Measurements from ENCODE around the gene SAFB.
A peak's percentile ranks its signal among the peaks of the same experiment; 100 is the strongest.

The SAFB gene

DNA sequence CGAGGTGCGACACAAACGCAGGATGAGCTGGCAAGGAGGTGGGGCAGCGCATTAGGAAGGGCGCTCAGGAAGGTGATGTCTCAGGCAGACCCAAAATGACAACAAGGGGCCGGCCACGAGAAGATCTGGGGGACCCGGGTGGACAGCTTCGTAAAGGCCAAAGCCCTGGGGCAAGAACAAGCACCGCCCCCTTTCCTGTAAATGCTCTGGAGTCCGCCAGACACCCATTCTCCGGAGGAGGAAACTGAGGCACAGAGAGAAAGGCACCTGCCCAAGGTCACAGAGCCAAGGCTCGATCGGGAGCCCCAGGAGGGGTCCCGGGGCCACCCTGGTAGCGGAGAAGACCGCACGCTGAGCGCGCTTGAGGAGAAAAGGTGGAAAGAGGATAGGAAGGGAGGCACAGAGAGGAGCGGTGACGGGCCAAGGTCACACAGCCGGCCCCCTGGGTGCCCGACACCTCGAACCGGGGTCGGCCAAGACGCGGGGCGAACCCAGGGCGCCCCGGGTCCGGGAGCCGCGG is 878 bp upstream of the SAFB start:
- peak; percentile 1; the same call in 2 of the 3 replicates for ATAC-seq
- TF ChIP-seq ZFP3 (CRISPR knock-in tag; IDR thresholded peaks at IDR 0.05) (no peak), TCF4 (CRISPR knock-in tag; IDR thresholded peaks at IDR 0.05; ENCODE audit: borderline replicate concordance) (no peak), PPARA (CRISPR knock-in tag; IDR thresholded peaks at IDR 0.05; ENCODE audit: borderline replicate concordance) (no peak), TOX (CRISPR knock-in tag; IDR thresholded peaks at IDR 0.05; ENCODE audit: borderline replicate concordance) (no peak), CSDC2 (CRISPR knock-in tag; IDR thresholded peaks at IDR 0.05) (no peak), RARB (CRISPR knock-in tag; IDR thresholded peaks at IDR 0.05) (no peak), SNAI2 (CRISPR knock-in tag; IDR thresholded peaks at IDR 0.05) (no peak), ARNTL (CRISPR knock-in tag; IDR thresholded peaks at IDR 0.05; ENCODE audit: borderline replicate concordance, low read depth) (no peak)
- TF ChIP-seq, protein P1, sequence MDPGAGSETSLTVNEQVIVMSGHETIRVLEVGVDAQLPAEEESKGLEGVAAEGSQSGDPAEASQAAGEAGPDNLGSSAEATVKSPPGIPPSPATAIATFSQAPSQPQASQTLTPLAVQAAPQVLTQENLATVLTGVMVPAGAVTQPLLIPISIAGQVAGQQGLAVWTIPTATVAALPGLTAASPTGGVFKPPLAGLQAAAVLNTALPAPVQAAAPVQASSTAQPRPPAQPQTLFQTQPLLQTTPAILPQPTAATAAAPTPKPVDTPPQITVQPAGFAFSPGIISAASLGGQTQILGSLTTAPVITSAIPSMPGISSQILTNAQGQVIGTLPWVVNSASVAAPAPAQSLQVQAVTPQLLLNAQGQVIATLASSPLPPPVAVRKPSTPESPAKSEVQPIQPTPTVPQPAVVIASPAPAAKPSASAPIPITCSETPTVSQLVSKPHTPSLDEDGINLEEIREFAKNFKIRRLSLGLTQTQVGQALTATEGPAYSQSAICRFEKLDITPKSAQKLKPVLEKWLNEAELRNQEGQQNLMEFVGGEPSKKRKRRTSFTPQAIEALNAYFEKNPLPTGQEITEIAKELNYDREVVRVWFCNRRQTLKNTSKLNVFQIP (CRISPR knock-in tag; IDR thresholded peaks at IDR 0.05; ENCODE audit: borderline replicate concordance, low read depth) = no peak
- TF ChIP-seq, protein P2, sequence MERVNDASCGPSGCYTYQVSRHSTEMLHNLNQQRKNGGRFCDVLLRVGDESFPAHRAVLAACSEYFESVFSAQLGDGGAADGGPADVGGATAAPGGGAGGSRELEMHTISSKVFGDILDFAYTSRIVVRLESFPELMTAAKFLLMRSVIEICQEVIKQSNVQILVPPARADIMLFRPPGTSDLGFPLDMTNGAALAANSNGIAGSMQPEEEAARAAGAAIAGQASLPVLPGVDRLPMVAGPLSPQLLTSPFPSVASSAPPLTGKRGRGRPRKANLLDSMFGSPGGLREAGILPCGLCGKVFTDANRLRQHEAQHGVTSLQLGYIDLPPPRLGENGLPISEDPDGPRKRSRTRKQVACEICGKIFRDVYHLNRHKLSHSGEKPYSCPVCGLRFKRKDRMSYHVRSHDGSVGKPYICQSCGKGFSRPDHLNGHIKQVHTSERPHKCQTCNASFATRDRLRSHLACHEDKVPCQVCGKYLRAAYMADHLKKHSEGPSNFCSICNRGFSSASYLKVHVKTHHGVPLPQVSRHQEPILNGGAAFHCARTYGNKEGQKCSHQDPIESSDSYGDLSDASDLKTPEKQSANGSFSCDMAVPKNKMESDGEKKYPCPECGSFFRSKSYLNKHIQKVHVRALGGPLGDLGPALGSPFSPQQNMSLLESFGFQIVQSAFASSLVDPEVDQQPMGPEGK (CRISPR knock-in tag; IDR thresholded peaks at IDR 0.05; ENCODE audit: borderline replicate concordance) = no peak
- TF ChIP-seq, protein P3, sequence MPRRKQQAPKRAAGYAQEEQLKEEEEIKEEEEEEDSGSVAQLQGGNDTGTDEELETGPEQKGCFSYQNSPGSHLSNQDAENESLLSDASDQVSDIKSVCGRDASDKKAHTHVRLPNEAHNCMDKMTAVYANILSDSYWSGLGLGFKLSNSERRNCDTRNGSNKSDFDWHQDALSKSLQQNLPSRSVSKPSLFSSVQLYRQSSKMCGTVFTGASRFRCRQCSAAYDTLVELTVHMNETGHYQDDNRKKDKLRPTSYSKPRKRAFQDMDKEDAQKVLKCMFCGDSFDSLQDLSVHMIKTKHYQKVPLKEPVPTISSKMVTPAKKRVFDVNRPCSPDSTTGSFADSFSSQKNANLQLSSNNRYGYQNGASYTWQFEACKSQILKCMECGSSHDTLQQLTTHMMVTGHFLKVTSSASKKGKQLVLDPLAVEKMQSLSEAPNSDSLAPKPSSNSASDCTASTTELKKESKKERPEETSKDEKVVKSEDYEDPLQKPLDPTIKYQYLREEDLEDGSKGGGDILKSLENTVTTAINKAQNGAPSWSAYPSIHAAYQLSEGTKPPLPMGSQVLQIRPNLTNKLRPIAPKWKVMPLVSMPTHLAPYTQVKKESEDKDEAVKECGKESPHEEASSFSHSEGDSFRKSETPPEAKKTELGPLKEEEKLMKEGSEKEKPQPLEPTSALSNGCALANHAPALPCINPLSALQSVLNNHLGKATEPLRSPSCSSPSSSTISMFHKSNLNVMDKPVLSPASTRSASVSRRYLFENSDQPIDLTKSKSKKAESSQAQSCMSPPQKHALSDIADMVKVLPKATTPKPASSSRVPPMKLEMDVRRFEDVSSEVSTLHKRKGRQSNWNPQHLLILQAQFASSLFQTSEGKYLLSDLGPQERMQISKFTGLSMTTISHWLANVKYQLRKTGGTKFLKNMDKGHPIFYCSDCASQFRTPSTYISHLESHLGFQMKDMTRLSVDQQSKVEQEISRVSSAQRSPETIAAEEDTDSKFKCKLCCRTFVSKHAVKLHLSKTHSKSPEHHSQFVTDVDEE (CRISPR knock-in tag; IDR thresholded peaks at IDR 0.05) = no peak
- TF ChIP-seq, protein P4, sequence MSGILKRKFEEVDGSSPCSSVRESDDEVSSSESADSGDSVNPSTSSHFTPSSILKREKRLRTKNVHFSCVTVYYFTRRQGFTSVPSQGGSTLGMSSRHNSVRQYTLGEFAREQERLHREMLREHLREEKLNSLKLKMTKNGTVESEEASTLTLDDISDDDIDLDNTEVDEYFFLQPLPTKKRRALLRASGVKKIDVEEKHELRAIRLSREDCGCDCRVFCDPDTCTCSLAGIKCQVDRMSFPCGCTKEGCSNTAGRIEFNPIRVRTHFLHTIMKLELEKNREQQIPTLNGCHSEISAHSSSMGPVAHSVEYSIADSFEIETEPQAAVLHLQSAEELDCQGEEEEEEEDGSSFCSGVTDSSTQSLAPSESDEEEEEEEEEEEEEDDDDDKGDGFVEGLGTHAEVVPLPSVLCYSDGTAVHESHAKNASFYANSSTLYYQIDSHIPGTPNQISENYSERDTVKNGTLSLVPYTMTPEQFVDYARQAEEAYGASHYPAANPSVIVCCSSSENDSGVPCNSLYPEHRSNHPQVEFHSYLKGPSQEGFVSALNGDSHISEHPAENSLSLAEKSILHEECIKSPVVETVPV (CRISPR knock-in tag; IDR thresholded peaks at IDR 0.05) = no peak

DNA sequence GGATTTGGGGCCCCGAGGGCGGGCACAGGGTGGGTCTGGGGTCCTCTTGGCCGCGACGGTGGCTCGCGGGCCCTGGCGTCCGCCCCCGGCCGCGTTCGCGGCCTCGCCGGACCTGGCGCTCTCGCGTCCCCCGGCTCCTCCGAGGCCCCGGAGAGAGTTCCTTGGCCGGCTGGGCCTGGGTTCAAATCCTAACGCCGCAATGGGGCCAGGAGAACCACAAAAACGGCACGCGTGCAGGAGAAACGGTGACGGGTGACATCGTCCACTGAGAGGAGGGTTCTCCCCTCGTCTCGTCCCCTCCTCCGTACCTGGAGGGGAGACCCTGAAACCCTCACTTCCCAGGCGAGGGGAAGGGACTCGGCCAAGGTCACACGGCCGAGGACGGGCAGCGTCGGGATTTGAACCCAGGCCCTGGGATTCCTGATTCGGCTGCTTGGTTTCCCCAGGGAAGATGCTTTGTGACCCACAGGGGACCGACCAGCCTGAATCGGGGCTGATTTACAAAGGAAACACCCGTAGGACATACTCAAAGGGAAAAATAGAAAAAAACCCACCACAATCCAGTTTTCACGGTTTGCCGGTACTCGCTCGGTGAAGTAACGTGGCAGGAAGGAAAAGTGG is 624 bp downstream of the SAFB start:
- no peak; the same call in 2 of the 3 replicates for ATAC-seq
- TF ChIP-seq SNAI2 (CRISPR knock-in tag; IDR thresholded peaks at IDR 0.05) = no peak
- TF ChIP-seq, protein P4 (CRISPR knock-in tag; IDR thresholded peaks at IDR 0.05) = 0 out of 2 replicates have a peak, but pooled peaks have one; percentile 29

DNA sequence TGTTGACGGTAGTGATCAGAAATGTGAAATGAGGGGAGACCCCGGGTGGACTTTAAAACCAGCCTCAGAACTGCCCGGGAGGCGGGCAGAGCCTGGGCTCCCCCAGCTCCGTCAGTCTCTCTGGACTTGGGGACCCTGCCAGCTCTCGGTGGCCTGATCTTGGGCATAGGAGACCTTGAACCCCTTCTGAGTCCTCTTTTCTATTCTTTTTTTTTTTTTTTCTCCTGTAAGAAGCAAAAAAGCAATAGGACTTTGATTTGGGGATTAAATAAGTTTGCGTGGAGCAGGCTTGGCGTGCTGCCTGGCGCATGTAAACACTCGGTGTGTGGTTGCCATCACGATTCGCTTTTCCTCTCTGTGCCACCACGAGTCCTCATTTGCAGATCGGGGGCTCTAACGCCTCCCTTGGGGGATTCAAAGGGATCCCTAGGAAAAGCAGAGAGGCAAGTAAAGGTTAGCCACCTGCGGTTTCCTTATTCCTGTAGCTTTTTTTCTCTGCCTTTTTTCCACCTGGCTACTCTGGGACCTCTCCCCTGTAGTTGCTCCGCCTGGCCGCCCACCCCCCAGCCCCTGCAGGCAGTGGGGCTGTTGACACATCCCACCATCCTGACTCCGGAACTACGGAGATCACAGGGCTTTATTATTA is 1.3 kb downstream of the SAFB start:
- TF ChIP-seq ZNF70 (CRISPR knock-in tag; IDR thresholded peaks at IDR 0.05) (no peak), GLIS3 (CRISPR knock-in tag; IDR thresholded peaks at IDR 0.05) (no peak), ZNF565 (CRISPR knock-in tag; conservative IDR thresholded peaks at IDR 0.05; ENCODE audit: low read depth) (no peak), ZFP3 (CRISPR knock-in tag; IDR thresholded peaks at IDR 0.05) (no peak)
- TF ChIP-seq, protein P3 (CRISPR knock-in tag; IDR thresholded peaks at IDR 0.05) = no peak
- ATAC-seq = peak; percentile 8; the same call in 1 of the 3 replicates
